ENCODE results near the gene GPN2.
A peak's percentile ranks its signal among the peaks of the same experiment; 100 is the strongest.

The GPN2 gene

DNA sequence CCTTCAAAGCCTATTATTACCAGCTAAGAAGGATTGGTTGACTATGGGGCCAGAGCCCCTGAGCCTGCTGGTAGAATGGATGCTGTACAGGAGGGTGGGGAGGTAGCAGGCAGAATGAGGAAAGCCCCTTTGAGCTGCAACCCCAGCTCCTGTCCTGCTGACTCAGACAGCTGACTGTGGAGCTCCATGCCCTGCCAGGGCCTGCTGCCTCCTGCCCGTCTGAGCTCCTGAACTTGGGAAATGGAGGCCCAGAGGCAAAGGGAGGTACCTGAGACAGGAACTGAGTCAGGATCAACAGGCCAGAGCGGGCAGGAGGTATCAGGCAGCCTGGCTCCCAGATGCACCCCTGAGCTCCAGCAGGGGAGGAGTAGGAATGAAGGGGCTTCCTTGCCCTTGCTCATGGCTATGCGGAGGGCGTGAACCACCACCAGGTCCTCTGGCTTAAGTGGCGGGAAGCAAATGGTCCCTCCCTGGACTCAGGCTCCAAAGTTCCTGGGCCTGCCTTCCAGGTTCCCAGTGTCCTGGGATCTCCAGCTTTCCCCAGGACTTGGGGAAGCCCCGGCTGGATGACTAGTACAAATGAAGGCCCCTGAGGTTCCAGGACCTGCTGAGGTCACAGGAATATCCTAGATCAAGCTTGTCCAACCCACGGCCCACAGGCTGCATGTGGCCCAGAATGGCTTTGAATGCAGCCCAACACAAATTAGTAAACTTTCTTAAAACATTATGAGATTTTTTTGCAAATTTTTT, 31.0 kb downstream of the GPN2 start:
- TF ChIP-seq POLR2A (IDR thresholded peaks at IDR 0.05; ENCODE audit: low read depth, low read length) (no peak), SPI1 (IDR thresholded peaks at IDR 0.05; ENCODE audit: low read depth, low read length) (no peak), POLR2AphosphoS5 (IDR thresholded peaks at IDR 0.05; ENCODE audit: low read depth, low read length) (no peak), PAX5 (IDR thresholded peaks at IDR 0.05; ENCODE audit: insufficient read depth, low read length, severe bottlenecking) (no peak), TAF1 (IDR thresholded peaks at IDR 0.05; ENCODE audit: low read depth, low read length) (no peak), POU2F2 (IDR thresholded peaks at IDR 0.05; ENCODE audit: low read depth, low read length) (no peak)
- FAIRE-seq = no peak
- DNase-seq (ENCODE audit: insufficient read length, low spot score) = no peak

DNA sequence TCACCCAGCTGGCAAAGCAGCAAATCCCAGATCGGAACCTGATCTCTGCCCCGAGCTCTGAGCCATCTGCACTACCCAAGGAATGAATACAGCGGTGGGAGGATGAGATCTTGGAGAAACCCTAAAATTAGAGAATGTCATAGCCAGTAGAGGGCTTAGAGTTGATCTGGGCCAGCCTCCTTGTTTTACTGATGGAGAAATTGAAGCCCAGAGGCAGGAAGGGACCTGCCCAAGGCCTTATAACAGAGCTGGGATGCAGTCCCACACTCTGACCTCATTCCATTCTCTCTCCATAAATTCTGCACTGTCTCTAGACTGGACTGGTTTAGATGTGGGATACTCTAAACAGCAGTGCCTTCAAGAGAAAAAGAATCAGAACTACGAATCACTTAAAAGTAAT, 31.9 kb downstream of the GPN2 start:
- TF ChIP-seq POLR2AphosphoS5 (IDR thresholded peaks at IDR 0.05; ENCODE audit: low read depth, low read length) (no peak), TAF1 (IDR thresholded peaks at IDR 0.05; ENCODE audit: low read depth, low read length) (no peak), POLR2A (IDR thresholded peaks at IDR 0.05; ENCODE audit: low read depth, low read length) (no peak), SPI1 (IDR thresholded peaks at IDR 0.05; ENCODE audit: low read depth, low read length) (no peak), POU2F2 (IDR thresholded peaks at IDR 0.05; ENCODE audit: low read depth, low read length) (no peak), PAX5 (IDR thresholded peaks at IDR 0.05; ENCODE audit: insufficient read depth, low read length, severe bottlenecking) (no peak)
- FAIRE-seq = no peak
- no peak for DNase-seq (ENCODE audit: insufficient read length, low spot score)

DNA sequence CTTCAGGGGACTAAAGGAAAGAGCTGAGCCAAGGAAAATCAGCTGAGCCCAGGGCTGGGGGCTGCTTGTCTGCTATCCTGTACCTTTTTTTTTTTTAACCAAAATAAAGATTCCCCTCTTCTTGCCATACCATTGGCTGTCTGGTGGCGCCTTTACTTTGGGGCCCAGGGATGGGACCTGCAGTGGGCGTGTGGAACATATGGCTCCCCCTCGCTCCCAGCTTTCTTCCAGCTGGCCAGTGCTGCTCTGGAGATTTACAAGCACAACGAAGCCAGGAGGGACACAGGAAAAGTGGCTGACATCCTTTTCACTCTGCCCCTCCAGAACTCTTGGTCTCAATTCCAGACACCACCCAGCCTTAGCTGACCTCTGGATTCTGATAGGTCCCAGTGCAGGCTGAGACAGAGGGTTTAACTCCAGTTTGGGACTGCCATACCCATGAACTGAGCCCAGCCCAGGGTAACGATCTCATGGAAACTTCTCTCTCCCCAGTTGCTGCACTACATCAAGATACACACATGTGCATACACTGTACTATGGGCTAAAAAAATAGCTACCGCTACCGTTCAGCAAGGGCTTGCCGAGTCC, 32.5 kb downstream of the GPN2 start:
- FAIRE-seq = no peak
- no peak for DNase-seq (ENCODE audit: insufficient read length, low spot score)
- TF ChIP-seq POLR2AphosphoS5 (IDR thresholded peaks at IDR 0.05; ENCODE audit: low read depth, low read length) (no peak), PAX5 (IDR thresholded peaks at IDR 0.05; ENCODE audit: insufficient read depth, low read length, severe bottlenecking) (no peak), POU2F2 (IDR thresholded peaks at IDR 0.05; ENCODE audit: low read depth, low read length) (no peak), SPI1 (IDR thresholded peaks at IDR 0.05; ENCODE audit: low read depth, low read length) (no peak), POLR2A (IDR thresholded peaks at IDR 0.05; ENCODE audit: low read depth, low read length) (no peak), TAF1 (IDR thresholded peaks at IDR 0.05; ENCODE audit: low read depth, low read length) (no peak)

DNA sequence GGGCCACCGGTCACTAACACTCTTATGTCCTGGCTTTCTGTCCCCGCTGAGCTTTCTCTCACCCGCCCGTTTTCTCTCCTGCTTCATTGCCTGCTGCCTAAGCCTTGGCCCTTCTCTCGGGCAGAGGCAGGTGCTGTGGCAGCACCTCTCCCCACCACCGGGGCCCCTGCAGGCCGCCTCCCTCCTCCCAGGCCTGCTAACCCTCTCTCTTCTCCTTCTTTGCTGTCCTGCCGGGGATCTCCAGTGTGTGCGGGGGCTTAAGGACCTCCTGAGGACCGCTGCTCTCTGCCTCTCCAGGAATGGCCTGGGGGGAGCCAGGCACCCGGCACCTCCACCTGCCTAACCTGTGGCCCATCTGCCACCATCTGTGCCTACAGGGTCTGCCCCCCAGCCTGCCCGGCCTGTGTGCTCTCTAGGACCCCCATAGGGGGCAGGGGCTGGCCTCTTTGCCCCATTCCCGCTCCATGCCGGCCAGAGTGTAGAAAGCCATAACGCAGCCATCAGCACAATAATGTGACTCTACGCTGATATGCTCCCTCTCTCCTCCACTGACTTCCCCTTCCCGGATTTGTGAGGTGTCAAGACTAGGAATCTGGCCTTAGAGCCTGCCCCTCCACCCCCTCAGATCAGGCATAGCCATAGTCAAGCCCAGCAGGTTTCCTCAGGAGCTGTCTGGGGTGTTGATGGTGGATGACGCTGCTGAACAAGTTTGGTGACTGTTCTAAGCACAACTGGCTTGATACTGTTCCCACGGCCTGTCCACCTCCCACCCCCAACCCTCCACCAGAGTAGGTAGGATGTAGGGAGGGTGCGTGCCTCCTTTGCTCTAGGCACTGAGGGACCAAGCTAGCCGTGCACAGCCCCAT, 33.2 kb downstream of the GPN2 start:
- TF ChIP-seq POU2F2 (IDR thresholded peaks at IDR 0.05; ENCODE audit: low read depth, low read length) (no peak), SPI1 (IDR thresholded peaks at IDR 0.05; ENCODE audit: low read depth, low read length) (no peak), POLR2AphosphoS5 (IDR thresholded peaks at IDR 0.05; ENCODE audit: low read depth, low read length) (no peak), PAX5 (IDR thresholded peaks at IDR 0.05; ENCODE audit: insufficient read depth, low read length, severe bottlenecking) (no peak), TAF1 (IDR thresholded peaks at IDR 0.05; ENCODE audit: low read depth, low read length) (no peak), POLR2A (IDR thresholded peaks at IDR 0.05; ENCODE audit: low read depth, low read length) (no peak)
- FAIRE-seq = no peak
- DNase-seq (ENCODE audit: insufficient read length, low spot score) = no peak

DNA sequence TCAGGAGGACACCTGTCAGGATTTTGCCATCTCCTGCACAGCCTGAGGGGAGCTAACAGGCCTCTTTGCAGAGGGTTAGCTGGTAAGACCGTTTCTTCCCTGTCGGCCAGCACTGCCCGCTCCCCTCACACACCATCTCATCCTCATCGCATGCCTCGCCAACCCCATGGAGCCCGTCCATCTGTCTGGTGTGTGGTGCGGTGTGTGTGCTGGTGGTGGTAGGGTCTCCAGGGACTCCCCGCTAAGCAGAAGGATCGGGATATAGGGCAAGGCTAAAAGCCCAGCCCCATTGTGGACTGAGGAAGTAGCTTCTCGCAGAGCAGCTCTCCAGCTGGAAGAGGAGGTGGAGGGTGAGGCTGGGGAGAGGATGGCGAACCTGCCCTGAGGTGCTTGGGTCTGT, 33.9 kb downstream of the GPN2 start:
- TF ChIP-seq POU2F2 (IDR thresholded peaks at IDR 0.05; ENCODE audit: low read depth, low read length) (no peak), PAX5 (IDR thresholded peaks at IDR 0.05; ENCODE audit: insufficient read depth, low read length, severe bottlenecking) (no peak), POLR2AphosphoS5 (IDR thresholded peaks at IDR 0.05; ENCODE audit: low read depth, low read length) (no peak), SPI1 (IDR thresholded peaks at IDR 0.05; ENCODE audit: low read depth, low read length) (no peak), TAF1 (IDR thresholded peaks at IDR 0.05; ENCODE audit: low read depth, low read length) (no peak), POLR2A (IDR thresholded peaks at IDR 0.05; ENCODE audit: low read depth, low read length) (no peak)
- FAIRE-seq = no peak
- no peak for DNase-seq (ENCODE audit: insufficient read length, low spot score)

DNA sequence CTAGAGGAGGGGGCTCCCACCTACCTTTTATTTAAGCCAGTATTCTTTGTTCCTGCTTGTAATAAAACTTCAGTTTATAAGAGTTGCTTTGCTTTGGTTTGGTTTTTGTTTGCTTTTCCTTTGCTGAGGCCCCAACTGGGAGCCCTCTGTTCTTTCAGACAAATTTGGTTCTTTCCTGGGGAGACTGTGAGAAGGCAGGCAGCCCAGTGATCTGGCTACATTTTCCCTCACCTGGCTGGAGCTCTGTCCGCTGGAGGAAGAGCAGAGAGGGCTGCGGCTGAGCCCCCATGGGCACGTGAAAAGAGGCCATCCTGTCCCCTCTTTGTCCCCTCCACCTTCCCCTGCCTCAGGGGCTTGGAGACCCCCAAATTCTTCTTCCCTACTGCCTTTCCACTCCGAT, 34.4 kb downstream of the GPN2 start:
- FAIRE-seq = no peak
- DNase-seq (ENCODE audit: insufficient read length, low spot score) = no peak
- TF ChIP-seq POLR2A (IDR thresholded peaks at IDR 0.05; ENCODE audit: low read depth, low read length) = no peak
- TF ChIP-seq SPI1 (IDR thresholded peaks at IDR 0.05; ENCODE audit: low read depth, low read length) = no peak
- no peak for TF ChIP-seq TAF1 (IDR thresholded peaks at IDR 0.05; ENCODE audit: low read depth, low read length)
- no peak for TF ChIP-seq POU2F2 (IDR thresholded peaks at IDR 0.05; ENCODE audit: low read depth, low read length)
- TF ChIP-seq PAX5 (IDR thresholded peaks at IDR 0.05; ENCODE audit: insufficient read depth, low read length, severe bottlenecking) = no peak
- TF ChIP-seq POLR2AphosphoS5 (IDR thresholded peaks at IDR 0.05; ENCODE audit: low read depth, low read length) = no peak

DNA sequence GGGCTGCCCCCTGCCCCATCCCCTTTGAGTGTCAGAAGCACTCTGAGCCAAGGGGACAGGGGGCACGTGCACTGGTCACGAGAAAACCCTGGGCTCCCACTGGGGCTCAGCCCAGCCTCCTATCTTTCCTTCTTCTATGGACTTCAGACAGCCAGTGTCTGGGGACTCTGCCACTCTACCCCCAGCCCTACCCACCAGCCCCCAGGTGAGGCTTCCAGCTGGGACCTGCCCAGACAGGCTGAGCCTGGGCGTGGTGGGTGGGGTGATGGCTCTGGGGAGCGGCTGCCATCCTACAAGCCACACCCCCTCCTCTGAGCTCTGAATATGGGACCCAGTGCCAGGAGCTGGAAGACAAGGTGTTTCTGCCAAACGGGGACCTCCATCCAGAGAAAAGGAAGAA, 35.2 kb downstream of the GPN2 start:
- no peak for FAIRE-seq
- DNase-seq (ENCODE audit: insufficient read length, low spot score) = no peak
- TF ChIP-seq SPI1 (IDR thresholded peaks at IDR 0.05; ENCODE audit: low read depth, low read length) (no peak), POLR2AphosphoS5 (IDR thresholded peaks at IDR 0.05; ENCODE audit: low read depth, low read length) (no peak), PAX5 (IDR thresholded peaks at IDR 0.05; ENCODE audit: insufficient read depth, low read length, severe bottlenecking) (no peak), POLR2A (IDR thresholded peaks at IDR 0.05; ENCODE audit: low read depth, low read length) (no peak), TAF1 (IDR thresholded peaks at IDR 0.05; ENCODE audit: low read depth, low read length) (no peak), POU2F2 (IDR thresholded peaks at IDR 0.05; ENCODE audit: low read depth, low read length) (no peak)

DNA sequence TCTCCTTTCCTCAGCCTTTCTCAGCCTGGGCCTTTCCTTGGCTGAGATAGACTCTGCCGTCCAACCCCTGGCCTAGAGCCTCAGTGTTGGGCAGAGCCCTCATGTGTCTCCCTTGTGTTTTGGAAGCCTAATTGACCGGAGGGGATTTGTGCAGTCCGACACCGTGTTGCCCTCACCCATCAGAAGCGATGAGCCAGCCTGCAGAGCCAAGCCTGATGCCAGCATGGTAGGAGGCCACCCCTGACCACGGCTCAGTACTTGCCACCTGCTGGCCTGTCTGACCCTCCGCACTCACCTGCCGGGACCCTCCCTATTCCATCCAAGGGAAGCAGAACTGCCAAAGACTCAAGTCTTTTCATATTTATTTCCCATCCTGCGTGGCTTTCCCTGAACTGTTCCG, 36.5 kb downstream of the GPN2 start:
- FAIRE-seq = no peak
- DNase-seq (ENCODE audit: insufficient read length, low spot score) = no peak
- no peak for TF ChIP-seq TAF1 (IDR thresholded peaks at IDR 0.05; ENCODE audit: low read depth, low read length)
- no peak for TF ChIP-seq POLR2AphosphoS5 (IDR thresholded peaks at IDR 0.05; ENCODE audit: low read depth, low read length)
- no peak for TF ChIP-seq PAX5 (IDR thresholded peaks at IDR 0.05; ENCODE audit: insufficient read depth, low read length, severe bottlenecking)
- no peak for TF ChIP-seq POU2F2 (IDR thresholded peaks at IDR 0.05; ENCODE audit: low read depth, low read length)
- no peak for TF ChIP-seq POLR2A (IDR thresholded peaks at IDR 0.05; ENCODE audit: low read depth, low read length)
- TF ChIP-seq SPI1 (IDR thresholded peaks at IDR 0.05; ENCODE audit: low read depth, low read length) = no peak

DNA sequence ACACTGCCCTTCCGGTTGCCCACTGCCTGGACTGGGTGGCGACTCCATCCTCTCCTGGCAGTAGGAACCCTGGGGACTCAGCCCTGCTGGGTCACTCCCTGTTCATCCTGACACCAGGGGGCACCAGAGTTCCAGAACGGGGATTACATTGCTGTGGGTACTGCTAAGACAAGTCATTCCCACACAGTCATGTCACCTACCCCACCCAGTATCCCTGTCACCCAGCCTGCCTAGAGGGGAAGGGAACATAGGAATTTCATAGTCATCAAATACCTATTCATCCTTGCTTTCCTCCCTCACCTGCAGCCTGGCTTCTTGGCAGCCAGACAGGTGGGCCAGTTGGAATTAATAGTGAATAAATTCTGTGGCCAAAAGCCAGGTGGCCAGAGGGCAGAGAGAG, 36.9 kb downstream of the GPN2 start:
- FAIRE-seq (peak; percentile 92), DNase-seq (ENCODE audit: insufficient read length, low spot score) (peak; percentile 80)
- TF ChIP-seq POLR2A (IDR thresholded peaks at IDR 0.05; ENCODE audit: low read depth, low read length) (no peak), SPI1 (IDR thresholded peaks at IDR 0.05; ENCODE audit: low read depth, low read length) (no peak), PAX5 (IDR thresholded peaks at IDR 0.05; ENCODE audit: insufficient read depth, low read length, severe bottlenecking) (no peak), POLR2AphosphoS5 (IDR thresholded peaks at IDR 0.05; ENCODE audit: low read depth, low read length) (no peak)

Measured in GM12891 (cell line).